Left ventricle myocardium inferior (tissue), 1 donor: Measurements from ENCODE around the gene STAT4. TPM values are rescaled to one million over a fixed set of nuclear protein-coding genes. Genes with fewer than 3 reads are reported as not detected.

Source experiments
- DNase-seq: peaks from one replicate; pipeline ENCODE4 v3.0.0-alpha.2; 2020
- H3K27ac ChIP-seq: fragments of 200-600 bp; replicated peaks from 2 replicates; pipeline ENCODE4 v1.8.0; 2021
- H3K27me3 ChIP-seq: fragments of 200-600 bp; 2 replicates; pipeline ENCODE4 v1.8.0; 2021; ENCODE audit warnings: low read depth
- H3K36me3 ChIP-seq: fragments of 200-600 bp; 2 replicates; pipeline ENCODE4 v1.8.0; 2021
- H3K4me1 ChIP-seq: fragments of 200-600 bp; 2 replicates; pipeline ENCODE4 v1.8.0; 2021
- H3K4me3 ChIP-seq: fragments of 200-600 bp; 2 replicates; pipeline ENCODE4 v1.8.0; 2021; ENCODE audit warnings: mild to moderate bottlenecking, moderate library complexity
- H3K9me3 ChIP-seq: fragments of 200-600 bp; replicated peaks from 2 replicates; pipeline ENCODE4 v1.8.0; 2021
- CTCF ChIP-seq: fragments of 200-600 bp; IDR thresholded peaks from 2 replicates; pipeline ENCODE4 v1.8.0; 2021; ENCODE audit warnings: antibody characterized with exemption, mild to moderate bottlenecking, borderline replicate concordance
- intact Hi-C: fragments of 100-400 bp; cut with micrococcal nuclease; formaldehyde crosslinking; loops from one replicate; pipeline ENCODE4 v1.11.0; 2022
- total RNA-seq: library from RNA; stranded (reverse); fragmentation: NEBNext Ultra II Directional; extraction: Animal tissue kit (Norgen Biotek cat#: 25700); gene quantifications from one replicate; pipeline ENCODE4 v1.2.1, GENCODE V29; 2021
- donor health status: DM: no; HTN: yes; CAD: no; lungs with severe emphysema.

The STAT4 gene
- total RNA-seq, 1 donor from 2014 or later, result 0.82 TPM

- no peak for DNase-seq
- H3K4me1 ChIP-seq, result no peaks in the 10 kb centered on the region
- H3K4me3 ChIP-seq, result no peak overlapping the region
- H3K36me3 ChIP-seq, result no peaks in the 10 kb centered on the region
- H3K27me3 ChIP-seq, result no peaks in the 10 kb centered on the region
- H3K27ac ChIP-seq, result no peak overlapping the region
- TF ChIP-seq CTCF, result no peak
- intact Hi-C loops, result no loop called here
- H3K9me3 ChIP-seq, result no peaks in the 10 kb centered on the region
Observed at GRCh38 chr2:191190861-191191552, 40.2 kb upstream of the STAT4 start.

- Histone ChIP-seq H3K27ac (no peak overlapping the region), H3K27me3 (no peaks in the 10 kb centered on the region), H3K4me1 (no peaks in the 10 kb centered on the region), H3K9me3 (no peaks in the 10 kb centered on the region), H3K4me3 (no peak overlapping the region), H3K36me3 (no peaks in the 10 kb centered on the region)
- TF ChIP-seq CTCF, result no peak
- DNase-seq, result no peak
- intact Hi-C loops, result no loop called here
Observed at GRCh38 chr2:191190435-191190834, 39.6 kb upstream of the STAT4 start.

- no peak overlapping the region for H3K27ac ChIP-seq
- no peaks in the 10 kb centered on the region for H3K36me3 ChIP-seq
- DNase-seq, result no peak
- no peak overlapping the region for H3K4me3 ChIP-seq
- H3K4me1 ChIP-seq, result no peaks in the 10 kb centered on the region
- intact Hi-C loops, result no loop called here
- no peaks in the 10 kb centered on the region for H3K9me3 ChIP-seq
- no peak for TF ChIP-seq CTCF
- no peaks in the 10 kb centered on the region for H3K27me3 ChIP-seq
Observed at GRCh38 chr2:191189112-191189635, 38.4 kb upstream of the STAT4 start.

GRCh38 chr2:191188550-191189093 is 37.8 kb upstream of the STAT4 start:
- no peak for TF ChIP-seq CTCF
- H3K9me3 ChIP-seq, result no peaks in the 10 kb centered on the region
- no peak overlapping the region for H3K27ac ChIP-seq
- no peak overlapping the region for H3K4me3 ChIP-seq
- no peaks in the 10 kb centered on the region for H3K4me1 ChIP-seq
- no peaks in the 10 kb centered on the region for H3K36me3 ChIP-seq
- DNase-seq, result no peak
- intact Hi-C loops, result no loop called here
- no peaks in the 10 kb centered on the region for H3K27me3 ChIP-seq

GRCh38 chr2:191187105-191187829 is 36.5 kb upstream of the STAT4 start:
- Histone ChIP-seq H3K27me3 (no peaks in the 10 kb centered on the region), H3K9me3 (no peaks in the 10 kb centered on the region), H3K4me1 (no peaks in the 10 kb centered on the region), H3K36me3 (no peaks in the 10 kb centered on the region), H3K27ac (no peak overlapping the region), H3K4me3 (no peak overlapping the region)
- no peak for TF ChIP-seq CTCF
- DNase-seq, result no peak
- intact Hi-C loops, result no loop called here
